Measurements from ENCODE around the gene GLI3.

DNA sequence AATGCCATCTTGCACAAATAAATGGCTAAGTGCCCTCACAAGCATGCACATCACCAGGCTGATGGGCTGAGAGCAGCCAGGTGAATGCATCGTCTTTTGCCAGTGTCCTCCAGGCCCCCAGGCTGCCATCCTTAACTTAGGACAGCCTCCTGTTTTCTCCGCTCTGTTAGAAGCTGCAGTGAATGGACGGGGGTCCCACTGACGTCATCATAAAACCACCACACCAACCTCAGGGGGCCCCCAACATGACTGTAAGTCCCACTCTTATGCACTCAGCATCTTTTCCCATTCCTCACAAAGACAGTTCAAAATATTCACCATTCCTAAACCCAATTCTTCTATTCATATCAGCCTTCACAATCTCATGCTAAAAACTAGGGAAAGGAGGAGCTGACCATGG lies 34.4 kb downstream of the GLI3 start:
- TF ChIP-seq EZH2 (IDR thresholded peaks at IDR 0.05; ENCODE audit: insufficient read depth, poor library complexity, severe bottlenecking) (no peak), EZH2phosphoT487 (IDR thresholded peaks at IDR 0.05; ENCODE audit: insufficient read depth, low read depth) (no peak)

All from GM23248 (cell line).